ENCODE measurements around the gene XPO1. TPM values are rescaled to one million over a fixed set of nuclear protein-coding genes. Genes with fewer than 3 reads are reported as not detected.
A peak's percentile ranks its signal among the peaks of the same experiment; 100 is the strongest.

The XPO1 gene
- total and polyA plus RNA-seq, 2 of the 4 experiments (the other 2 are of a cell fraction) = 78.5 to 104 TPM

DNA sequence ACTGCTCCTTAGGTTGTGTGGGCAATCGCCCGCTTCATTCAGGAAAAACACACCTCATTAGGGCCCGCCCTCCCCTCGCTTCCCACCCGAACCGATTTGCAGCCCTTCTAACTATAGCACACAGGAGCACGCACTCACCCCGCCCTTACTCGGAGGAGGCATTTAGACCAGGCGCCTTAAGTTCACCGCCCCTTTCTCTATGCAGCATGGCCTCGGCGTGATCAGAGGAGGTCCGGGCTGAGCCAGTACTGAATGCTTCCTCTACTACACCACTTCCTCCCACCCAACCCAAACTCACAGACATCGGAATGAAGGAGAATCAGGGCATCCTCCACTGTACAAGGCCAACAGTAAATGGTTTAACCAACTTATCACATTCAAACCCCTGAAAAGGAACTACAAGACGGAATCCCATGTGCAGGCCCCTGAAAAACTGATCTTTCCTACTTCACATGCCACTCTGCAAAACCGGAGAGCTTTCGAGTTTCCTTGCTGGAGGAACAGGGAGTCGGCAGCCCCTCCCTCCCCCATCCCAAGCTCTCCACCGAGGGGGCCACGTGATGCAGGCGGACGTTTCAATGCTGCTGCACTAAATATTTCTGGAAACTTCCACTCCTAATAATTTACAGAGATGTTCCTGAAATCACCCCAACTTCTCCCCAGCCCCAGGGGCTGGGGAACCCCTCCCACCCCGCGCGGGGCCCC lies 1.4 kb downstream of the XPO1 start:
- peak overlapping the region; percentile 54 for H4K91ac ChIP-seq (ENCODE audit: insufficient read depth, low read depth, low read length)
- H3K4me3 ChIP-seq (ENCODE audit: insufficient read depth, low read depth, low read length) = peak overlapping the region; percentile 83
- H3K4me2 ChIP-seq (ENCODE audit: low read depth, low read length) = peak overlapping the region; percentile 58
- H3K27ac ChIP-seq (ENCODE audit: insufficient read depth, low read length) = peak overlapping the region; percentile 60
- peak overlapping the region; percentile 70 for H2BK5ac ChIP-seq (ENCODE audit: low read depth, low read length, poor library complexity, severe bottlenecking)
- peak overlapping the region; percentile 75 for H2AFZ ChIP-seq (replicated peaks; ENCODE audit: low read length, poor library complexity)
- peaks cover 47% of the 10 kb centered on the region for H4K20me1 ChIP-seq (ENCODE audit: insufficient read depth, low read length)
- POLR2A ChIA-PET (ENCODE audit: unreplicated experiment) = interaction anchor here (0.6 kb wide), 1 partner anchor 8 kb away, joined by 3 read pairs; no protein-coding TSS in a partner anchor
- H2AK9ac ChIP-seq (replicated peaks; ENCODE audit: low read depth, low read length, poor library complexity) = peak overlapping the region; percentile 81
- H3K4me1 ChIP-seq (ENCODE audit: control insufficient read depth, insufficient read depth, low read length) = peaks cover 4% of the 10 kb centered on the region
- 0% methylated on average over 8 of the region's 26 CpGs; no CpG with 5 or more reads in 1 of the 2 experiments for WGBS, 2 experiments (ENCODE audit: extremely low coverage in 2 of 2, insufficient read length in 1 of 2)
- H2AK5ac ChIP-seq (ENCODE audit: low read depth, low read length) = peak overlapping the region; percentile 53
- no TSS peak for BruUV-seq (replicated peaks)
- H3K56ac ChIP-seq (ENCODE audit: extremely low read depth, insufficient read depth, low read length) = peak overlapping the region; percentile 94
- H3K23ac ChIP-seq (ENCODE audit: low read depth, low read length) = peak overlapping the region; percentile 99
- TF ChIP-seq FOS (IDR thresholded peaks at IDR 0.05; ENCODE audit: low read depth, low read length) = no peak
- no peak; the same call in 1 of the 2 replicates for TF ChIP-seq POLR2A (IDR thresholded peaks at IDR 0.05; ENCODE audit: low read depth, low read length)
- TF ChIP-seq, protein P1, sequence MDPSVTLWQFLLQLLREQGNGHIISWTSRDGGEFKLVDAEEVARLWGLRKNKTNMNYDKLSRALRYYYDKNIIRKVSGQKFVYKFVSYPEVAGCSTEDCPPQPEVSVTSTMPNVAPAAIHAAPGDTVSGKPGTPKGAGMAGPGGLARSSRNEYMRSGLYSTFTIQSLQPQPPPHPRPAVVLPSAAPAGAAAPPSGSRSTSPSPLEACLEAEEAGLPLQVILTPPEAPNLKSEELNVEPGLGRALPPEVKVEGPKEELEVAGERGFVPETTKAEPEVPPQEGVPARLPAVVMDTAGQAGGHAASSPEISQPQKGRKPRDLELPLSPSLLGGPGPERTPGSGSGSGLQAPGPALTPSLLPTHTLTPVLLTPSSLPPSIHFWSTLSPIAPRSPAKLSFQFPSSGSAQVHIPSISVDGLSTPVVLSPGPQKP (IDR thresholded peaks at IDR 0.05; ENCODE audit: borderline replicate concordance, low read depth, low read length) = no peak
- TF ChIP-seq CHD1 (IDR thresholded peaks at IDR 0.05; ENCODE audit: low read depth, low read length) = no peak
- TF ChIP-seq, protein P2, sequence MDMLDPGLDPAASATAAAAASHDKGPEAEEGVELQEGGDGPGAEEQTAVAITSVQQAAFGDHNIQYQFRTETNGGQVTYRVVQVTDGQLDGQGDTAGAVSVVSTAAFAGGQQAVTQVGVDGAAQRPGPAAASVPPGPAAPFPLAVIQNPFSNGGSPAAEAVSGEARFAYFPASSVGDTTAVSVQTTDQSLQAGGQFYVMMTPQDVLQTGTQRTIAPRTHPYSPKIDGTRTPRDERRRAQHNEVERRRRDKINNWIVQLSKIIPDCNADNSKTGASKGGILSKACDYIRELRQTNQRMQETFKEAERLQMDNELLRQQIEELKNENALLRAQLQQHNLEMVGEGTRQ (IDR thresholded peaks at IDR 0.05; ENCODE audit: low read depth, low read length) = peak; percentile 94
- TF ChIP-seq, protein P3, sequence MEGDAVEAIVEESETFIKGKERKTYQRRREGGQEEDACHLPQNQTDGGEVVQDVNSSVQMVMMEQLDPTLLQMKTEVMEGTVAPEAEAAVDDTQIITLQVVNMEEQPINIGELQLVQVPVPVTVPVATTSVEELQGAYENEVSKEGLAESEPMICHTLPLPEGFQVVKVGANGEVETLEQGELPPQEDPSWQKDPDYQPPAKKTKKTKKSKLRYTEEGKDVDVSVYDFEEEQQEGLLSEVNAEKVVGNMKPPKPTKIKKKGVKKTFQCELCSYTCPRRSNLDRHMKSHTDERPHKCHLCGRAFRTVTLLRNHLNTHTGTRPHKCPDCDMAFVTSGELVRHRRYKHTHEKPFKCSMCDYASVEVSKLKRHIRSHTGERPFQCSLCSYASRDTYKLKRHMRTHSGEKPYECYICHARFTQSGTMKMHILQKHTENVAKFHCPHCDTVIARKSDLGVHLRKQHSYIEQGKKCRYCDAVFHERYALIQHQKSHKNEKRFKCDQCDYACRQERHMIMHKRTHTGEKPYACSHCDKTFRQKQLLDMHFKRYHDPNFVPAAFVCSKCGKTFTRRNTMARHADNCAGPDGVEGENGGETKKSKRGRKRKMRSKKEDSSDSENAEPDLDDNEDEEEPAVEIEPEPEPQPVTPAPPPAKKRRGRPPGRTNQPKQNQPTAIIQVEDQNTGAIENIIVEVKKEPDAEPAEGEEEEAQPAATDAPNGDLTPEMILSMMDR (conservative IDR thresholded peaks at IDR 0.05; ENCODE audit: low read depth, low read length) = no peak
- no peak for TF ChIP-seq MAFK (IDR thresholded peaks at IDR 0.05; ENCODE audit: low read depth, low read length)
- peak; percentile 35; the same call in 1 of the 2 replicates for TF ChIP-seq MAZ (IDR thresholded peaks at IDR 0.05; ENCODE audit: borderline replicate concordance, low read depth, low read length)
- TF ChIP-seq MXI1 (IDR thresholded peaks at IDR 0.05; ENCODE audit: borderline replicate concordance, low read depth, low read length) = peak; percentile 99
- H3K36me3 ChIP-seq (ENCODE audit: control insufficient read depth, insufficient read depth, low read length) = peaks cover 3% of the 10 kb centered on the region; the same call in 1 of the 2 replicates
- H3K18ac ChIP-seq (ENCODE audit: low read depth, low read length) = peak overlapping the region; percentile 38
- in situ Hi-C loops (cut with MboI; ENCODE audit: low sequenced_read_pairs) = no loop called here
- H2BK20ac ChIP-seq (ENCODE audit: low read depth, low read length) = peak overlapping the region; percentile 43
- ATAC-seq (ENCODE audit: low read depth) (peak; percentile 45), DNase-seq (peak; percentile 88)
- H4K8ac ChIP-seq (ENCODE audit: low read depth in 2 of 2, low read length in 2 of 2) = peak overlapping the region; percentile 17 to 28; a peak in 2 of 4 replicates
- H3K4ac ChIP-seq (ENCODE audit: low read depth, low read length) = peak overlapping the region; percentile 81
- no peak overlapping the region; the same call in 2 of the 3 replicates for H2BK15ac ChIP-seq (ENCODE audit: low read depth, low read length)
- no peaks in the 10 kb centered on the region for H3K9me3 ChIP-seq (ENCODE audit: control insufficient read depth, insufficient read depth, low read length)
- no peaks in the 10 kb centered on the region for H3K9me1 ChIP-seq (ENCODE audit: insufficient read depth, low read length)
- intact Hi-C loops (cut with micrococcal nuclease) = loop anchor here (1.0 to 10.0 kb wide), 6 partner anchors 48 to 348 kb away; partner anchors contain the start of genes CCT4, FAM161A and USP34
- H3K27me3 ChIP-seq (ENCODE audit: control insufficient read depth, insufficient read depth, low read length) = no peaks in the 10 kb centered on the region
- H3K14ac ChIP-seq (replicated peaks; ENCODE audit: low read depth, low read length) = peak overlapping the region; percentile 99
- peak overlapping the region; percentile 2; the same call in 1 of the 2 replicates for H4K5ac ChIP-seq (ENCODE audit: low read depth, low read length)
- CTCF ChIA-PET = no interaction called here
- H2BK120ac ChIP-seq (ENCODE audit: low read depth, low read length) = peak overlapping the region; percentile 36; the same call in 1 of the 2 replicates
- dilution Hi-C loops (cut with HindIII; ENCODE audit: low sequenced_read_pairs, unreplicated experiment) = no loop called here
- H3K9ac ChIP-seq (ENCODE audit: low read depth, low read length) = peak overlapping the region; percentile 98
- peaks cover 3 to 10% of the 10 kb centered on the region in 2 experiments; a peak in 2 of 4 replicates for H3K79me1 ChIP-seq (ENCODE audit: low read depth in 1 of 2, low read length in 2 of 2)
